Hematopoietic multipotent progenitor cell treated with erythropoietin and hydrocortisone succinate and interleukin-3 and kit ligand, for 8 days (in vitro differentiated cells): ENCODE data around the gene PRRT2.
"Not testable (repeated sequence)": the region's sequence is repeated elsewhere in the genome, so short reads cannot be mapped to it uniquely, and the experiment has no call there.

ENCODE experiments used
- DNase-seq: peaks from one replicate; pipeline ENCODE4 v3.0.0-alpha.2; 2015

Gene PRRT2

GRCh38 chr16:29790949-29791844, 20.8 kb upstream of the PRRT2 start:
- peak; percentile 40 for DNase-seq

- DNase-seq, result peak; percentile 58
Observed at GRCh38 chr16:29791845-29792807, 19.9 kb upstream of the PRRT2 start.

GRCh38 chr16:29793153-29793552, 18.8 kb upstream of the PRRT2 start:
- DNase-seq, result not testable (repeated sequence)

- no peak for DNase-seq
Observed at GRCh38 chr16:29794231-29794710, 17.7 kb upstream of the PRRT2 start.

- DNase-seq, result no peak
Observed at GRCh38 chr16:29802416-29802935, 9.5 kb upstream of the PRRT2 start.

GRCh38 chr16:29804020-29804419, 8.0 kb upstream of the PRRT2 start:
- no peak for DNase-seq

- DNase-seq, result peak; percentile 55
Observed at GRCh38 chr16:29804455-29805231, 7.3 kb upstream of the PRRT2 start.

GRCh38 chr16:29805232-29806098, 6.5 kb upstream of the PRRT2 start:
- peak; percentile 96 for DNase-seq

- DNase-seq, result no peak
Observed at GRCh38 chr16:29806099-29806579, 5.9 kb upstream of the PRRT2 start, which contains the start of gene MAZ. Gene MAZ (plus strand): TSS chr16:29806529. CDS start chr16:29806702, 173 bp downstream.

GRCh38 chr16:29806641-29807425, 5.2 kb upstream of the PRRT2 start:
- DNase-seq, result peak; percentile 72

- peak; percentile 95 for DNase-seq
Observed at GRCh38 chr16:29807426-29808218, 4.4 kb upstream of the PRRT2 start.

- no peak for DNase-seq
Observed at GRCh38 chr16:29808219-29808900, 3.6 kb upstream of the PRRT2 start.

- no peak for DNase-seq
Observed at GRCh38 chr16:29809031-29809747, 2.8 kb upstream of the PRRT2 start.

GRCh38 chr16:29809850-29810698, 1.9 kb upstream of the PRRT2 start:
- no peak for DNase-seq

- no peak for DNase-seq
Observed at GRCh38 chr16:29810699-29811169, 1.3 kb upstream of the PRRT2 start.

- peak; percentile 89 for DNase-seq
Observed at GRCh38 chr16:29811170-29811895, 660 bp upstream of the PRRT2 start.
